Mucosa of rectum (tissue), 2 donors: ENCODE measurements around the gene HMGCL.
"Not testable (repeated sequence)": the region's sequence is repeated elsewhere in the genome, so short reads cannot be mapped to it uniquely, and the experiment has no call there.

Experiments
- H3K27ac ChIP-seq, 2 donors: one replicate each; pipeline ENCODE4 v1.7.0; 2013; ENCODE audit warnings: inconsistent platforms in 2 of 2, low read depth in 2 of 2, low read length in 2 of 2
- H3K27me3 ChIP-seq, 2 donors: one replicate each; pipeline ENCODE4 v1.7.0; 2013; ENCODE audit warnings: low read length in 2 of 2; ENCODE audit not compliant: control insufficient read depth in 2 of 2, insufficient read depth in 2 of 2
- H3K36me3 ChIP-seq, 2 donors: one replicate each; pipeline ENCODE4 v1.7.0; 2013; ENCODE audit warnings: low read length in 2 of 2; ENCODE audit not compliant: control insufficient read depth in 2 of 2, insufficient read depth in 2 of 2
- H3K4me1 ChIP-seq, 2 donors: one replicate each; pipeline ENCODE4 v1.7.0; 2013; ENCODE audit warnings: low read length in 2 of 2, mild to moderate bottlenecking in 1 of 2; ENCODE audit not compliant: control insufficient read depth in 2 of 2, insufficient read depth in 2 of 2
- H3K4me3 ChIP-seq, 2 donors: one replicate each; pipeline ENCODE4 v1.7.0; 2013; ENCODE audit warnings: low read length in 2 of 2
- H3K9ac ChIP-seq, 2 donors: one replicate each; pipeline ENCODE4 v1.7.0; 2013; ENCODE audit warnings: low read length in 2 of 2, low read depth in 1 of 2, mild to moderate bottlenecking in 1 of 2
- H3K9me3 ChIP-seq, 2 donors: one replicate each; pipeline ENCODE4 v1.7.0; 2013; ENCODE audit warnings: low read length in 2 of 2; ENCODE audit not compliant: control insufficient read depth in 2 of 2
- donor health status: healthy.
- donor health status: Normal muscosa, but diverticular disease.

Gene HMGCL

GRCh38 chr1:23809751-23810171 is 15.5 kb downstream of the HMGCL start:
- no peak overlapping the region for H3K4me3 ChIP-seq
- no peaks in the 10 kb centered on the region for H3K27me3 ChIP-seq
- H3K36me3 ChIP-seq: peaks cover 27 to 33% of the 10 kb centered on the region in 2 donors
- H3K4me1 ChIP-seq: peaks cover 15 to 19% of the 10 kb centered on the region in 2 donors
- no peaks in the 10 kb centered on the region for H3K9me3 ChIP-seq
- H3K9ac ChIP-seq: peak overlapping the region in 1 of 2 donors; percentile 13
- H3K27ac ChIP-seq: peak overlapping the region; percentile 53 to 65

GRCh38 chr1:23807453-23807852 is 17.8 kb downstream of the HMGCL start:
- no peak overlapping the region for H3K27ac ChIP-seq
- no peak overlapping the region for H3K9ac ChIP-seq
- no peaks in the 10 kb centered on the region for H3K9me3 ChIP-seq
- H3K4me1 ChIP-seq: peaks cover 15 to 19% of the 10 kb centered on the region in 2 donors
- H3K36me3 ChIP-seq: peaks cover 18 to 26% of the 10 kb centered on the region in 2 donors
- no peaks in the 10 kb centered on the region for H3K27me3 ChIP-seq
- no peak overlapping the region for H3K4me3 ChIP-seq

DNA sequence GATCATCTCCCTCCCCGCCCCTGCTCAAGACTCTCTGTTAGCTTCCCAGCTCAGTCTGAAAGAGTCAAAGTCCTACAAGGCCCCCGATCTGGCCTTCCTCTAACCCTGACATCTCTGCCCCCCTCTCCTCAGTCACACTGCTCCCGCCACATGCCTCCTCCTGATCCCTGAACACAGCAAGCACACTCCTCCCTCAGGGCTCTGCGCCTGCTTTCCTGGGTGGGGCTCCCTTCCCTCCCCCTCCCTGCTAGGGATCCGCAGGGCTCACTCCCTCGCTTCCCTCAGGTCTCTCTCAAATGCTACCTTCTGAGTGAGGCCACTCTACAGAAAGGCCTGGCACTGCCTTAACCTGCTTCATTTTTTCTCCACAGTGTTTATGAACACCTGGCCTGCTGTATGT is 18.9 kb downstream of the HMGCL start:
- Histone ChIP-seq H3K4me3 (no peak overlapping the region), H3K9me3 (no peaks in the 10 kb centered on the region), H3K27ac (no peak overlapping the region), H3K4me1 (peaks cover 20 to 21% of the 10 kb centered on the region in 2 donors), H3K36me3 (peaks cover 17 to 23% of the 10 kb centered on the region in 2 donors), H3K27me3 (no peaks in the 10 kb centered on the region), H3K9ac (no peak overlapping the region)

GRCh38 chr1:23805025-23805424 is 20.2 kb downstream of the HMGCL start:
- Histone ChIP-seq H3K27me3 (no peaks in the 10 kb centered on the region), H3K4me1 (peaks cover 9 to 12% of the 10 kb centered on the region in 2 donors), H3K9me3 (no peaks in the 10 kb centered on the region), H3K27ac (no peak overlapping the region), H3K9ac (no peak overlapping the region), H3K36me3 (peaks cover 17 to 23% of the 10 kb centered on the region in 2 donors), H3K4me3 (no peak overlapping the region)

DNA sequence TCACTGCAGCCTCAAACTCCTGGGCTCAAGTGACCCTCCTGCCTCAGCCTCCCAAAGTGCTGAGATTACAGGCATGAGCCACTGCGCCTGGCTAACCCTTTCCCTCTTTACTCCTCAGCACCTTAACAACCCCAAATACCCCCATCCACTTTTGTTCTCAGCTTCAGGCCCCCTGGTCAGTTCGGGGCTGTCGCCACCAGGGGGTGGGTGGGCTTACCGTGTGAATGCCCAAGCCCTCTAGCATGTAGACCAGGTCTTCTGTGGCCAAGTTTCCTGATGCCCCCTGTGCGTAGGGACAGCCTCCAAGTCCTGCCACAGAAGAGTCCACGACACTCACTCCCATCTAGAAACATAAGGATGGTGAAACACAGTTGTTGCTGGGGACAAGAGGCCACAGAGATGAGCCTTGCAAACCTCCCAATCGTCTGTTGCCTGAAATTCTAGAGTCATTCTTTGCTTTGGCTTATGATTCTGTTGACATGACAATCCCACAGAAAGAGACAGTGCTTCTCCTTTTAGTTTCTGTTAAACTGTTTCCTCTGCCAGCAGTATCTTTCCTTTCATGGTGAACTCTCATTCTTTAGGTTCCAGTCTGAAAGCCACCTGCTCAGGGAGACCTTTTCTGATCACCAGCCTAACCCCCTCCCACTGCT is 20.9 kb downstream of the HMGCL start:
- H3K4me1 ChIP-seq: peaks cover 13 to 14% of the 10 kb centered on the region in 2 donors
- H3K27me3 ChIP-seq: no peaks in the 10 kb centered on the region
- H3K27ac ChIP-seq: peak overlapping the region in 1 of 2 donors; percentile 52
- no peaks in the 10 kb centered on the region for H3K9me3 ChIP-seq
- no peak overlapping the region for H3K4me3 ChIP-seq
- H3K9ac ChIP-seq: no peak overlapping the region
- peaks cover 17 to 23% of the 10 kb centered on the region in 2 donors for H3K36me3 ChIP-seq

DNA sequence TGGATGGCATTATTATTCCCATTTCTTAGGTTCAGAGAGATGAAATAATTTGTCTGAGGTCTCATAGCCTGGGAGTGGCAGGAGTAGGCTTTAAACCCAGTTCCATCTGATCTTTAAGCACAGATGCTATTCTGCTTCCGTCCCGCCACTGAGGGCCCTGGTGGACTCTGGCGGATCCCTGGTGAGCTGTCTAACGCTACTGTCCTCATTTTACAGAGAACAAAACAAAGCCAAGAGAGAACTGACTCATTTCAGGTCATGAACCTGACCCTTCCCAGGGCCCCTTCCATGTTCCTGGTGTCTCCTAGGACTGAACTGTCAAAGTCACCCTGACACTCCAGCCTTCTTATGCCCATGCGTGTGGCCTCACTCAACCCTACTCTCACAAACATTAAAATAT is 21.6 kb downstream of the HMGCL start:
- peaks cover 17 to 23% of the 10 kb centered on the region in 2 donors for H3K36me3 ChIP-seq
- H3K27ac ChIP-seq: no peak overlapping the region
- no peak overlapping the region for H3K4me3 ChIP-seq
- no peaks in the 10 kb centered on the region for H3K27me3 ChIP-seq
- H3K9me3 ChIP-seq: no peaks in the 10 kb centered on the region
- H3K4me1 ChIP-seq: peaks cover 19 to 20% of the 10 kb centered on the region in 2 donors
- no peak overlapping the region for H3K9ac ChIP-seq

- H3K27ac ChIP-seq, H3K4me3 ChIP-seq, H3K9me3 ChIP-seq, H3K9ac ChIP-seq, H3K27me3 ChIP-seq: not testable (repeated sequence)
- peaks cover 19 to 24% of the 10 kb centered on the region in 2 donors for H3K36me3 ChIP-seq
- H3K4me1 ChIP-seq: peaks cover 20 to 27% of the 10 kb centered on the region in 2 donors
Measured at GRCh38 chr1:23802809-23803342, 22.4 kb downstream of the HMGCL start.

DNA sequence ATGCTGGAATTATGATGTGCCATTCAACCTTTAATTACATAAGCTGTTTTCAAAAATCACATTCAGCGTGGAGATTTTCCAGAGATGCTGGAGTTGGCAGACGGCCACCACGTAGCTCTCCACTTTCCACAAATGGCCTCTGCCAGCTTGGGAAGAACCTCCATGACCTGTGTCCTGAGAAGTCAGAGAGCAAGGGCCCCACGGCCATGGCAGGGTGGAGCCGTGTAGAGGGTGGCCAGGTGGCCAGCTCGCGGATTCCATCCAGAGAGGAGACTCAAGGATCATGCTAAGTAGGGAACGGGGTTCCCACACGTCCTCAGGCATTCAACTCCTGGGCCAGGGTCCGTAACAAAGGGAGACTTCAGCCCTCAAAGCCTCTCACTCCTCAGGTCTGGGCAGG is 23.4 kb downstream of the HMGCL start:
- no peak overlapping the region for H3K27ac ChIP-seq
- peaks cover 23 to 37% of the 10 kb centered on the region in 2 donors for H3K4me1 ChIP-seq
- H3K27me3 ChIP-seq: no peaks in the 10 kb centered on the region
- H3K9ac ChIP-seq: peak overlapping the region in 1 of 2 donors; percentile 87
- H3K9me3 ChIP-seq: no peaks in the 10 kb centered on the region
- peak overlapping the region in 1 of 2 donors; percentile 88 for H3K4me3 ChIP-seq
- peaks cover 19 to 24% of the 10 kb centered on the region in 2 donors for H3K36me3 ChIP-seq

GRCh38 chr1:23801338-23801748 is 23.9 kb downstream of the HMGCL start:
- Histone ChIP-seq H3K36me3 (peaks cover 19 to 20% of the 10 kb centered on the region in 2 donors), H3K9ac (peak overlapping the region; percentile 87 to 98), H3K9me3 (no peaks in the 10 kb centered on the region), H3K27ac (peak overlapping the region; percentile 96 to 99), H3K4me3 (peak overlapping the region; percentile 68 to 88), H3K4me1 (peaks cover 27 to 42% of the 10 kb centered on the region in 2 donors), H3K27me3 (no peaks in the 10 kb centered on the region)
